Activated naive CD4-positive, alpha-beta T cell treated with anti-CD3 and anti-CD28 coated beads, Interleukin-2, amount 50 U/mL, for 24 hours (primary cell): ENCODE data around the gene USP12.

ENCODE experiments used
- H3K27ac Mint-ChIP-seq: one replicate; pipeline ENCODE4 v1.8.0; 2021; ENCODE audit warnings: mild to moderate bottlenecking, mixed read lengths
- H3K27me3 Mint-ChIP-seq: one replicate; pipeline ENCODE4 v1.8.0; 2021; ENCODE audit warnings: mixed read lengths
- H3K36me3 Mint-ChIP-seq: one replicate; pipeline ENCODE4 v1.8.0; 2021; ENCODE audit warnings: mixed read lengths
- H3K4me1 Mint-ChIP-seq: one replicate; pipeline ENCODE4 v1.8.0; 2021; ENCODE audit warnings: mixed read lengths
- H3K4me3 Mint-ChIP-seq: one replicate; pipeline ENCODE4 v1.8.0; 2021; ENCODE audit warnings: mild to moderate bottlenecking, mixed read lengths
- H3K9me3 Mint-ChIP-seq: one replicate; pipeline ENCODE4 v1.8.0; 2021; ENCODE audit warnings: mixed read lengths

The USP12 gene

GRCh38 chr13:27170516-27171243, 931 bp downstream of the USP12 start:
- peaks cover 67% of the 10 kb centered on the region for H3K4me1 Mint-ChIP-seq
- H3K27me3 Mint-ChIP-seq = no peaks in the 10 kb centered on the region
- no peaks in the 10 kb centered on the region for H3K36me3 Mint-ChIP-seq
- peak overlapping the region; percentile 100 for H3K27ac Mint-ChIP-seq
- peak overlapping the region; percentile 97 for H3K4me3 Mint-ChIP-seq
- H3K9me3 Mint-ChIP-seq = no peaks in the 10 kb centered on the region

GRCh38 chr13:27170221-27170515, 1.4 kb downstream of the USP12 start:
- no peaks in the 10 kb centered on the region for H3K27me3 Mint-ChIP-seq
- peaks cover 71% of the 10 kb centered on the region for H3K4me1 Mint-ChIP-seq
- H3K27ac Mint-ChIP-seq = peak overlapping the region; percentile 100
- H3K9me3 Mint-ChIP-seq = no peaks in the 10 kb centered on the region
- peak overlapping the region; percentile 97 for H3K4me3 Mint-ChIP-seq
- no peaks in the 10 kb centered on the region for H3K36me3 Mint-ChIP-seq

- Mint-ChIP-seq H3K4me1 (peaks cover 72% of the 10 kb centered on the region), H3K36me3 (no peaks in the 10 kb centered on the region), H3K9me3 (no peaks in the 10 kb centered on the region), H3K27ac (peak overlapping the region; percentile 72), H3K27me3 (no peaks in the 10 kb centered on the region), H3K4me3 (peak overlapping the region; percentile 97)
Observed at GRCh38 chr13:27168906-27169657, 2.5 kb downstream of the USP12 start.

- no peaks in the 10 kb centered on the region for H3K9me3 Mint-ChIP-seq
- peak overlapping the region; percentile 89 for H3K27ac Mint-ChIP-seq
- H3K4me3 Mint-ChIP-seq = peak overlapping the region; percentile 97
- H3K4me1 Mint-ChIP-seq = peaks cover 78% of the 10 kb centered on the region
- peaks cover 4% of the 10 kb centered on the region for H3K36me3 Mint-ChIP-seq
- H3K27me3 Mint-ChIP-seq = no peaks in the 10 kb centered on the region
Observed at GRCh38 chr13:27168086-27168485, 3.5 kb downstream of the USP12 start.

GRCh38 chr13:27166313-27166712, 5.3 kb downstream of the USP12 start:
- H3K36me3 Mint-ChIP-seq = peaks cover 4% of the 10 kb centered on the region
- no peak overlapping the region for H3K4me3 Mint-ChIP-seq
- no peak overlapping the region for H3K27ac Mint-ChIP-seq
- H3K4me1 Mint-ChIP-seq = peaks cover 81% of the 10 kb centered on the region
- H3K27me3 Mint-ChIP-seq = no peaks in the 10 kb centered on the region
- no peaks in the 10 kb centered on the region for H3K9me3 Mint-ChIP-seq

GRCh38 chr13:27161980-27162379, 9.6 kb downstream of the USP12 start:
- Mint-ChIP-seq H3K27ac (no peak overlapping the region), H3K9me3 (peaks cover 6% of the 10 kb centered on the region), H3K36me3 (peaks cover 12% of the 10 kb centered on the region), H3K4me1 (peaks cover 78% of the 10 kb centered on the region), H3K27me3 (no peaks in the 10 kb centered on the region), H3K4me3 (no peak overlapping the region)

- Mint-ChIP-seq H3K9me3 (peaks cover 6% of the 10 kb centered on the region), H3K27ac (no peak overlapping the region), H3K4me3 (no peak overlapping the region), H3K36me3 (peaks cover 14% of the 10 kb centered on the region), H3K4me1 (peaks cover 77% of the 10 kb centered on the region), H3K27me3 (no peaks in the 10 kb centered on the region)
Observed at GRCh38 chr13:27161423-27161822, 10.2 kb downstream of the USP12 start.

GRCh38 chr13:27160657-27161295, 10.8 kb downstream of the USP12 start:
- no peaks in the 10 kb centered on the region for H3K27me3 Mint-ChIP-seq
- no peak overlapping the region for H3K27ac Mint-ChIP-seq
- peaks cover 76% of the 10 kb centered on the region for H3K4me1 Mint-ChIP-seq
- peaks cover 11% of the 10 kb centered on the region for H3K9me3 Mint-ChIP-seq
- no peak overlapping the region for H3K4me3 Mint-ChIP-seq
- peaks cover 19% of the 10 kb centered on the region for H3K36me3 Mint-ChIP-seq

- Mint-ChIP-seq H3K36me3 (peaks cover 19% of the 10 kb centered on the region), H3K27ac (peak overlapping the region; percentile 38), H3K27me3 (no peaks in the 10 kb centered on the region), H3K9me3 (peaks cover 11% of the 10 kb centered on the region), H3K4me3 (peak overlapping the region; percentile 23), H3K4me1 (peaks cover 69% of the 10 kb centered on the region)
Observed at GRCh38 chr13:27159806-27160563, 11.6 kb downstream of the USP12 start.

GRCh38 chr13:27158335-27158734, 13.3 kb downstream of the USP12 start:
- no peak overlapping the region for H3K27ac Mint-ChIP-seq
- no peaks in the 10 kb centered on the region for H3K27me3 Mint-ChIP-seq
- peaks cover 24% of the 10 kb centered on the region for H3K36me3 Mint-ChIP-seq
- H3K4me3 Mint-ChIP-seq = no peak overlapping the region
- peaks cover 11% of the 10 kb centered on the region for H3K9me3 Mint-ChIP-seq
- H3K4me1 Mint-ChIP-seq = peaks cover 70% of the 10 kb centered on the region

GRCh38 chr13:27151798-27152599, 19.6 kb downstream of the USP12 start:
- H3K27me3 Mint-ChIP-seq = no peaks in the 10 kb centered on the region
- peaks cover 19% of the 10 kb centered on the region for H3K36me3 Mint-ChIP-seq
- peaks cover 73% of the 10 kb centered on the region for H3K4me1 Mint-ChIP-seq
- H3K9me3 Mint-ChIP-seq = peaks cover 5% of the 10 kb centered on the region
- peak overlapping the region; percentile 50 for H3K4me3 Mint-ChIP-seq
- H3K27ac Mint-ChIP-seq = peak overlapping the region; percentile 88

GRCh38 chr13:27149702-27150101, 21.9 kb downstream of the USP12 start:
- Mint-ChIP-seq H3K9me3 (no peaks in the 10 kb centered on the region), H3K36me3 (peaks cover 13% of the 10 kb centered on the region), H3K4me3 (no peak overlapping the region), H3K4me1 (peaks cover 85% of the 10 kb centered on the region), H3K27ac (no peak overlapping the region), H3K27me3 (no peaks in the 10 kb centered on the region)

- Mint-ChIP-seq H3K27ac (peak overlapping the region; percentile 84), H3K4me1 (peaks cover 77% of the 10 kb centered on the region), H3K9me3 (no peaks in the 10 kb centered on the region), H3K4me3 (peak overlapping the region; percentile 68), H3K36me3 (peaks cover 12% of the 10 kb centered on the region), H3K27me3 (no peaks in the 10 kb centered on the region)
Observed at GRCh38 chr13:27148900-27149299, 22.7 kb downstream of the USP12 start.

- H3K27ac Mint-ChIP-seq = peak overlapping the region; percentile 94
Observed at GRCh38 chr13:27147530-27148170, 24.0 kb downstream of the USP12 start.

More at GRCh38 chr13:27147530-27148170, 24.0 kb downstream of the USP12 start:
- peaks cover 80% of the 10 kb centered on the region for H3K4me1 Mint-ChIP-seq
- H3K27me3 Mint-ChIP-seq = no peaks in the 10 kb centered on the region
- H3K4me3 Mint-ChIP-seq = peak overlapping the region; percentile 80
- H3K36me3 Mint-ChIP-seq = peaks cover 15% of the 10 kb centered on the region
- H3K9me3 Mint-ChIP-seq = peaks cover 4% of the 10 kb centered on the region
